AG04450 (cell line): ENCODE measurements around the gene TSPAN6. TPM values are rescaled to one million over a fixed set of nuclear protein-coding genes. Genes with fewer than 3 reads are reported as not detected.

Experiments used
- CTCF ChIA-PET: fragments of 300-600, 350-600 bp; formaldehyde crosslinking; extraction: SDS; loops from one replicate; lab custom pipeline; 2022; ENCODE audit warnings: antibody characterized with exemption, inconsistent platforms; lab: Charles Lee
- POLR2A ChIA-PET: fragments of 350-600 bp; formaldehyde crosslinking; extraction: SDS; loops from one replicate; lab custom pipeline; 2021; ENCODE audit warnings: antibody characterized with exemption, inconsistent platforms; lab: Yijun Ruan, JAX
- DNase-seq: peaks from one replicate; pipeline ENCODE4 v3.0.0-alpha.2; 2011; ENCODE audit warnings: low read depth, low spot score
- H3K27ac ChIP-seq: one replicate; pipeline ENCODE4 v1.5.1; 2012; ENCODE audit warnings: low read depth, low read length, control low read depth
- H3K27me3 ChIP-seq: one replicate; pipeline ENCODE4 v1.6.0; 2012; ENCODE audit warnings: low read length; ENCODE audit not compliant: control insufficient read depth, insufficient read depth
- H3K4me3 ChIP-seq: 2 replicates; pipeline ENCODE4 v1.5.1; 2011; ENCODE audit warnings: mild to moderate bottlenecking, low read depth, low read length, control low read depth
- H3K9me3 ChIP-seq: 2 replicates; pipeline ENCODE4 v1.5.1; 2012; ENCODE audit warnings: low read length; ENCODE audit not compliant: control insufficient read depth, insufficient read depth
- CTCF ChIP-seq: IDR thresholded peaks from 2 replicates; pipeline ENCODE4 v1.5.1; 2011; ENCODE audit warnings: low read depth, low read length, control low read depth, inconsistent platforms
- polyA plus RNA-seq: library from polyadenylated mRNA; depleted of rRNA; stranded (reverse); fragments of >200 nt; gene quantifications from 2 replicates; pipeline ENCODE4 v1.2.3, GENCODE V29; 2011

Gene TSPAN6
- polyA plus RNA-seq, 1 experiment, result 49.1 TPM

GRCh38 chrX:100596601-100597000 lies 40.0 kb downstream of the TSPAN6 start:
- no peak overlapping the region for H3K27ac ChIP-seq
- no peak overlapping the region for H3K4me3 ChIP-seq
- CTCF ChIA-PET, result no interaction called here
- H3K9me3 ChIP-seq, result no peaks in the 10 kb centered on the region
- no peak for TF ChIP-seq CTCF
- no peak for DNase-seq
- H3K27me3 ChIP-seq, result peaks cover 4% of the 10 kb centered on the region
- POLR2A ChIA-PET, result no interaction called here

GRCh38 chrX:100593581-100593980 lies 43.0 kb downstream of the TSPAN6 start:
- no peak overlapping the region for H3K4me3 ChIP-seq
- POLR2A ChIA-PET, result no interaction called here
- DNase-seq, result no peak
- H3K27me3 ChIP-seq, result peaks cover 4% of the 10 kb centered on the region
- H3K9me3 ChIP-seq, result no peaks in the 10 kb centered on the region
- no peak for TF ChIP-seq CTCF
- CTCF ChIA-PET, result no interaction called here
- H3K27ac ChIP-seq, result no peak overlapping the region

- H3K4me3 ChIP-seq, result no peak overlapping the region
- H3K9me3 ChIP-seq, result no peaks in the 10 kb centered on the region
- TF ChIP-seq CTCF, result no peak
- H3K27me3 ChIP-seq, result peaks cover under 1% of the 10 kb centered on the region
- POLR2A ChIA-PET, result no interaction called here
- no peak overlapping the region for H3K27ac ChIP-seq
- DNase-seq, result no peak
- CTCF ChIA-PET, result no interaction called here
Observed at GRCh38 chrX:100593126-100593525, 43.5 kb downstream of the TSPAN6 start.

- no peak overlapping the region for H3K4me3 ChIP-seq
- no peaks in the 10 kb centered on the region for H3K9me3 ChIP-seq
- H3K27me3 ChIP-seq, result no peaks in the 10 kb centered on the region
- no peak for TF ChIP-seq CTCF
- DNase-seq, result no peak
- no peak overlapping the region for H3K27ac ChIP-seq
- CTCF ChIA-PET, result interaction anchor here (0.9 kb wide), 1 partner anchor 177 kb away, joined by 3 read pairs; no protein-coding TSS in a partner anchor
- POLR2A ChIA-PET, result no interaction called here
Observed at GRCh38 chrX:100591256-100592051, 45.2 kb downstream of the TSPAN6 start.

GRCh38 chrX:100587861-100588260 lies 48.7 kb downstream of the TSPAN6 start:
- TF ChIP-seq CTCF, result no peak
- Histone ChIP-seq H3K4me3 (no peak overlapping the region), H3K27ac (no peak overlapping the region), H3K9me3 (no peaks in the 10 kb centered on the region), H3K27me3 (no peaks in the 10 kb centered on the region)
- CTCF ChIA-PET, result no interaction called here
- POLR2A ChIA-PET, result no interaction called here
- DNase-seq, result no peak
